ENCODE results near the gene EVPL. TPM values are rescaled to one million over a fixed set of nuclear protein-coding genes. Genes with fewer than 3 reads are reported as not detected.

Gene EVPL
- total RNA-seq, 1 experiment from 2014 or later: 58.0 TPM

GRCh38 chr17:76013377-76013932 lies 13.7 kb downstream of the EVPL start:
- H3K4me3 ChIP-seq (replicated peaks in 1 of 2; ENCODE audit: low read depth in 1 of 2, low read length in 2 of 2): no peak overlapping the region
- H3K27ac ChIP-seq (ENCODE audit: low read depth, low read length): no peak overlapping the region; the same call in 1 of the 2 replicates
- no peaks in the 10 kb centered on the region for H3K27me3 ChIP-seq (ENCODE audit: insufficient read depth, low read length)
- RAD21 ChIA-PET (ENCODE audit: low non-redundant PET in 1 of 2, low total read pairs in 2 of 2, uncharacterized antibody in 2 of 2, unreplicated experiment in 2 of 2): no interaction called here
- DNase-seq (ENCODE audit: low read depth, low spot score) (no peak), ATAC-seq (0 out of 2 replicates have a peak, but pooled peaks have one; percentile 1)
- H3K36me3 ChIP-seq (ENCODE audit: control insufficient read depth in 1 of 2, insufficient read depth in 2 of 2, low read length in 2 of 2): peaks cover 32 to 37% of the 10 kb centered on the region in 2 experiments; a peak in 3 of 4 replicates
- no peak overlapping the region for H3K4me2 ChIP-seq (ENCODE audit: low read length)
- no TSS peak for BruUV-seq (replicated peaks)
- H3K9me3 ChIP-seq (ENCODE audit: control insufficient read depth in 1 of 2, insufficient read depth in 1 of 2, low read depth in 1 of 2, low read length in 2 of 2): no peaks in the 10 kb centered on the region
- POLR2A ChIA-PET: interaction anchor here (1.0 kb wide), 1 partner anchor 233 kb away, joined by 3 read pairs; a partner anchor contains a TSS
- CTCF ChIA-PET: interaction anchor here (0.6 to 3.0 kb wide), 28 partner anchors 9 to 351 kb away, joined by 3 to 22 read pairs (median 4); partner anchors contain the start of genes ACOX1, CDK3, EXOC7 and MRPL38
- no peaks in the 10 kb centered on the region for H3K79me2 ChIP-seq (ENCODE audit: insufficient read depth, low read length)
- no peak overlapping the region for H3K9ac ChIP-seq (ENCODE audit: low read length)
- H2AFZ ChIP-seq (ENCODE audit: low read depth, low read length, poor library complexity, severe bottlenecking): no peak overlapping the region
- TF ChIP-seq ELF1 (IDR thresholded peaks at IDR 0.05; ENCODE audit: borderline replicate concordance, low read depth) (no peak), POLR2AphosphoS5 (IDR thresholded peaks at IDR 0.05; ENCODE audit: low read depth, low read length) (no peak), YY1 (IDR thresholded peaks at IDR 0.05; ENCODE audit: extremely low read depth, insufficient replicate concordance, low read depth, low read length) (no peak), ATF3 (IDR thresholded peaks at IDR 0.05) (no peak), EGR1 (IDR thresholded peaks at IDR 0.05; ENCODE audit: low read depth) (no peak), SP1 (IDR thresholded peaks at IDR 0.05; ENCODE audit: low read depth) (no peak), CEBPB (IDR thresholded peaks at IDR 0.05; ENCODE audit: low read depth) (no peak), REST (IDR thresholded peaks at IDR 0.05; ENCODE audit: low read depth) (no peak), MAX (IDR thresholded peaks at IDR 0.05) (no peak), JUND (IDR thresholded peaks at IDR 0.05) (no peak), CBX3 (IDR thresholded peaks at IDR 0.05; ENCODE audit: low read depth) (no peak), SRF (IDR thresholded peaks at IDR 0.05; ENCODE audit: low read depth) (no peak), POLR2A (IDR thresholded peaks at IDR 0.05; ENCODE audit: borderline replicate concordance, extremely low read depth, insufficient read depth, insufficient read length) (no peak), EZH2phosphoT487 (IDR thresholded peaks at IDR 0.05; ENCODE audit: borderline replicate concordance) (no peak), CTCF (IDR thresholded peaks at IDR 0.05 in 2 of 3, conservative IDR thresholded peaks at IDR 0.05 in 1 of 3; ENCODE audit: borderline replicate concordance in 1 of 3, insufficient read depth in 1 of 3, low read depth in 2 of 3, low read length in 2 of 3) (no peak), EZH2 (IDR thresholded peaks at IDR 0.05) (no peak), SIN3A (IDR thresholded peaks at IDR 0.05; ENCODE audit: low read depth) (no peak), ZNF274 (IDR thresholded peaks at IDR 0.05; ENCODE audit: low read depth, low read length) (no peak), FOSL1 (IDR thresholded peaks at IDR 0.05; ENCODE audit: low read depth) (no peak)
- H3K4me1 ChIP-seq (ENCODE audit: control insufficient read depth in 1 of 2, insufficient read depth in 2 of 2, low read length in 2 of 2): peaks cover 0 to 3% of the 10 kb centered on the region in 2 experiments; a peak in 1 of 4 replicates
- no peaks in the 10 kb centered on the region for H3K9me2 ChIP-seq (ENCODE audit: insufficient read depth)
- H4K20me1 ChIP-seq (ENCODE audit: insufficient read depth): no peaks in the 10 kb centered on the region
- intact Hi-C loops (cut with micrococcal nuclease): loop anchor here (5.0 kb wide), 1 partner anchor 169 kb away; no protein-coding TSS in a partner anchor
